WTC11 (cell line): ENCODE data around the gene BTBD2. TPM values are rescaled to one million over a fixed set of nuclear protein-coding genes. Genes with fewer than 3 reads are reported as not detected.
A peak's percentile ranks its signal among the peaks of the same experiment; 100 is the strongest.

Source experiments
- ATAC-seq: fragments of 200-7000 bp; cut with Tn5 transposase; 2 replicates; pipeline ENCODE4 v1.10.0; 2021; ENCODE audit warnings: mild to moderate bottlenecking, moderate library complexity
- CTCF ChIA-PET: fragments of 300-600 bp; sonication (Branson Sonifier 250); formaldehyde crosslinking; loops from one replicate; lab custom pipeline; 2021; ENCODE audit warnings: antibody characterized with exemption; lab: Charles Lee
- POLR2A ChIA-PET: fragments of 350-600 bp; sonication (Branson Sonifier 250); formaldehyde crosslinking; loops from one replicate; lab custom pipeline; 2021; ENCODE audit warnings: antibody characterized with exemption; lab: Charles Lee
- DNase-seq: peaks from one replicate; pipeline ENCODE4 v3.0.0; 2021; ENCODE audit warnings: low spot score
- H3K27ac Mint-ChIP-seq: 2 replicates; pipeline ENCODE4 v1.8.0; 2021; ENCODE audit warnings: mixed read lengths
- H3K27me3 Mint-ChIP-seq: 2 replicates; pipeline ENCODE4 v1.8.0; 2021; ENCODE audit warnings: low read depth, mild to moderate bottlenecking, moderate library complexity, mixed read lengths
- H3K36me3 Mint-ChIP-seq: 2 replicates; pipeline ENCODE4 v1.8.0; 2021; ENCODE audit warnings: mixed read lengths
- H3K4me1 Mint-ChIP-seq: 2 replicates; pipeline ENCODE4 v1.8.0; 2022; ENCODE audit warnings: mixed read lengths
- H3K4me3 Mint-ChIP-seq: 2 replicates; pipeline ENCODE4 v1.8.0; 2021; ENCODE audit warnings: mild to moderate bottlenecking, moderate library complexity, mixed read lengths
- H3K9me3 Mint-ChIP-seq: 2 replicates; pipeline ENCODE4 v1.8.0; 2021; ENCODE audit warnings: mixed read lengths
- ATF1 ChIP-seq: sonication (generic); formaldehyde crosslinking; IDR thresholded peaks from 2 replicates; pipeline ENCODE4 v1.8.1; 2023; ENCODE audit warnings: mild to moderate bottlenecking, moderate library complexity, missing genetic modification reagents
- CREM ChIP-seq: sonication (generic); formaldehyde crosslinking; IDR thresholded peaks from 2 replicates; pipeline ENCODE4 v1.8.1; 2022; ENCODE audit warnings: mild to moderate bottlenecking, missing genetic modification reagents, moderate library complexity
- E2F5 ChIP-seq: sonication (generic); formaldehyde crosslinking; IDR thresholded peaks from 2 replicates; pipeline ENCODE4 v1.8.1; 2022; ENCODE audit warnings: mild to moderate bottlenecking, moderate library complexity, missing genetic modification reagents
- FOXP4 ChIP-seq: sonication (generic); formaldehyde crosslinking; IDR thresholded peaks from 2 replicates; pipeline ENCODE4 v1.8.0; 2022; ENCODE audit warnings: mild to moderate bottlenecking, missing genetic modification reagents
- GRHL2 ChIP-seq: fragments of 250-450 bp; sonication (Bioruptor Pico); IDR thresholded peaks from 2 replicates; pipeline ENCODE4 v1.8.0; 2022; ENCODE audit warnings: mild to moderate bottlenecking, moderate library complexity; ENCODE audit not compliant: insufficient replicate concordance, severe bottlenecking
- GTF2I ChIP-seq: fragments of 250-450 bp; sonication (Bioruptor Pico); conservative IDR thresholded peaks from 2 replicates; pipeline ENCODE4 v1.4.0; 2021; ENCODE audit warnings: mild to moderate bottlenecking
- HMGA2 ChIP-seq: fragments of 250-450 bp; sonication (Bioruptor Pico); IDR thresholded peaks from 2 replicates; pipeline ENCODE4 v1.4.0; 2021; ENCODE audit warnings: mild to moderate bottlenecking, moderate library complexity
- MAX ChIP-seq: sonication (generic); formaldehyde crosslinking; IDR thresholded peaks from 2 replicates; pipeline ENCODE4 v1.8.0; 2022; ENCODE audit warnings: mild to moderate bottlenecking, missing genetic modification reagents
- RORB ChIP-seq: fragments of 250-450 bp; sonication (Bioruptor Pico); IDR thresholded peaks from 2 replicates; pipeline ENCODE4 v1.9.0; 2021; ENCODE audit warnings: mild to moderate bottlenecking
- SOX15 ChIP-seq: fragments of 250-450 bp; sonication (Bioruptor Pico); IDR thresholded peaks from 2 replicates; pipeline ENCODE4 v1.9.0; 2021; ENCODE audit warnings: mild to moderate bottlenecking
- ZNF263 ChIP-seq: sonication (generic); formaldehyde crosslinking; IDR thresholded peaks from 2 replicates; pipeline ENCODE4 v1.8.1; 2022; ENCODE audit warnings: low read depth, mild to moderate bottlenecking, moderate library complexity, missing genetic modification reagents
- ZNF396 ChIP-seq: fragments of 250-450 bp; sonication (Bioruptor Pico); IDR thresholded peaks from 2 replicates; pipeline ENCODE4 v1.8.0; 2021; ENCODE audit warnings: mild to moderate bottlenecking, moderate library complexity, borderline replicate concordance
- ZNF416 ChIP-seq: fragments of 250-450 bp; sonication (Bioruptor Pico); IDR thresholded peaks from 2 replicates; pipeline ENCODE4 v1.9.0; 2021; ENCODE audit warnings: mild to moderate bottlenecking, inconsistent platforms
- ZNF423 ChIP-seq: fragments of 250-450 bp; sonication (Bioruptor Pico); IDR thresholded peaks from 2 replicates; pipeline ENCODE4 v2.1.2; 2022; ENCODE audit warnings: mild to moderate bottlenecking, moderate library complexity
- ZNF425 ChIP-seq: fragments of 250-450 bp; sonication (Bioruptor Pico); conservative IDR thresholded peaks from 2 replicates; pipeline ENCODE4 v1.9.0; 2021; ENCODE audit warnings: mild to moderate bottlenecking
- total RNA-seq: library from RNA; stranded (reverse); gene quantifications from 3 replicates; pipeline ENCODE4 v1.2.3, GENCODE V29; 2021

Gene BTBD2
- total RNA-seq, 1 experiment from 2014 or later = 106 TPM

GRCh38 chr19:1941146-1942077 is 74.1 kb downstream of the BTBD2 start, which contains the start of gene CSNK1G2:
TSS of gene CSNK1G2 (plus strand) at chr19:1941172. CDS start at chr19:1969773, 28,601 bp downstream.
- CTCF ChIA-PET = interaction anchor here (0.6 to 1.1 kb wide), 2 partner anchors 14 to 215 kb away, joined by 3 read pairs; no protein-coding TSS in a partner anchor

GRCh38 chr19:1938071-1938470 is 77.4 kb downstream of the BTBD2 start:
- TF ChIP-seq RORB (CRISPR knock-in tag) (no peak), FOXP4 (CRISPR knock-in tag) (no peak), ZNF263 (CRISPR knock-in tag) (no peak)
- DNase-seq = no peak
- ATAC-seq = no peak
- Mint-ChIP-seq H3K27ac (no peak overlapping the region), H3K4me3 (no peak overlapping the region), H3K36me3 (peaks cover 4% of the 10 kb centered on the region), H3K9me3 (peaks cover 6% of the 10 kb centered on the region), H3K27me3 (peaks cover 5% of the 10 kb centered on the region; the same call in 1 of the 2 replicates), H3K4me1 (peaks cover 13% of the 10 kb centered on the region)
- CTCF ChIA-PET = interaction anchor here (1.3 kb wide), 1 partner anchor 41 kb away, joined by 5 read pairs; no protein-coding TSS in a partner anchor
- POLR2A ChIA-PET = no interaction called here

More at GRCh38 chr19:1941146-1942077, 74.1 kb downstream of the BTBD2 start, which contains the start of gene CSNK1G2:
- H3K4me1 Mint-ChIP-seq = peaks cover 25% of the 10 kb centered on the region
- H3K9me3 Mint-ChIP-seq = no peaks in the 10 kb centered on the region
- DNase-seq (no peak), ATAC-seq (no peak; the same call in 1 of the 2 replicates)
- H3K27me3 Mint-ChIP-seq = no peaks in the 10 kb centered on the region
- peak within 1 kb of the TSS; percentile 97 for H3K27ac Mint-ChIP-seq
- peak within 1 kb of the TSS; percentile 90 for H3K4me3 Mint-ChIP-seq
- H3K36me3 Mint-ChIP-seq = no peaks in the 10 kb centered on the region
- POLR2A ChIA-PET = no interaction called here
- no peak for TF ChIP-seq GTF2I (CRISPR knock-in tag)
- no peak for TF ChIP-seq SOX15 (CRISPR knock-in tag)
- no peak for TF ChIP-seq ATF1
- no peak for TF ChIP-seq ZNF425
- TF ChIP-seq ZNF396 = no peak
- no peak for TF ChIP-seq MAX
- TF ChIP-seq ZNF416 (CRISPR knock-in tag) = no peak
- no peak for TF ChIP-seq GRHL2 (CRISPR knock-in tag)
- no peak for TF ChIP-seq CREM (CRISPR knock-in tag)
- TF ChIP-seq E2F5 (CRISPR knock-in tag) = no peak
- TF ChIP-seq HMGA2 (CRISPR knock-in tag) = no peak
- TF ChIP-seq ZNF423 = no peak
